Ectodermal cell (in vitro differentiated cells): ENCODE data around the gene APCDD1. TPM values are rescaled to one million over a fixed set of nuclear protein-coding genes. Genes with fewer than 3 reads are reported as not detected.

ENCODE experiments used
- H3K27ac ChIP-seq: 2 replicates; pipeline ENCODE4 v1.7.0; 2013; ENCODE audit warnings: mild to moderate bottlenecking, low read depth, low read length; ENCODE audit not compliant: insufficient read depth, poor library complexity, severe bottlenecking
- H3K27me3 ChIP-seq: 2 replicates; pipeline ENCODE4 v1.7.0; 2013; ENCODE audit warnings: mild to moderate bottlenecking, low read length; ENCODE audit not compliant: insufficient read depth, control insufficient read depth, poor library complexity, severe bottlenecking
- H3K36me3 ChIP-seq: one replicate; pipeline ENCODE4 v1.7.0; 2013; ENCODE audit warnings: low read length; ENCODE audit not compliant: control insufficient read depth, insufficient read depth
- H3K4me1 ChIP-seq: one replicate; pipeline ENCODE4 v1.7.0; 2013; ENCODE audit warnings: low read length; ENCODE audit not compliant: control insufficient read depth, insufficient read depth
- H3K4me3 ChIP-seq: 2 replicates; pipeline ENCODE4 v1.7.0; 2013; ENCODE audit warnings: low read depth, low read length, control low read depth; ENCODE audit not compliant: insufficient read depth
- H3K9me3 ChIP-seq: 2 replicates; pipeline ENCODE4 v1.7.0; 2013; ENCODE audit warnings: mild to moderate bottlenecking, low read length, moderate library complexity; ENCODE audit not compliant: control insufficient read depth
- WGBS, 2 experiments: methylation state at CpG; one replicate each; pipeline ENCODE4 v1.1.7; 2013; ENCODE audit warnings: missing lambda C conversion rate in 2 of 2; 5-methylcytosine and 5-hydroxymethylcytosine counted together
- polyA plus RNA-seq, 4 experiments: library from polyadenylated mRNA; stranded (reverse); fragments of 50-300 nt; gene quantifications; one replicate each; pipeline ENCODE4 v1.2.3, GENCODE V29; 2013

APCDD1 gene
- 107 TPM for polyA plus RNA-seq (2013, experiment 1 of 4)
- polyA plus RNA-seq (2013, experiment 2 of 4): 111 TPM
- 87.7 TPM for polyA plus RNA-seq (2013, experiment 3 of 4)
- 101 TPM for polyA plus RNA-seq (2013, experiment 4 of 4)

GRCh38 chr18:10453806-10454680, at the start of gene APCDD1:
Gene APCDD1 (plus strand): TSS chr18:10454635. CDS start chr18:10454982, 347 bp downstream.
- H3K27ac ChIP-seq: no peak within 1 kb of the TSS
- H3K4me1 ChIP-seq: peaks cover 7% of the 10 kb centered on the region
- 2 to 3% methylated on average over 60 to 63 of the region's 64 CpGs for WGBS, 2 experiments
- no peaks in the 10 kb centered on the region for H3K36me3 ChIP-seq
- peaks cover 30% of the 10 kb centered on the region for H3K27me3 ChIP-seq
- peak within 1 kb of the TSS; percentile 76 for H3K4me3 ChIP-seq
- H3K9me3 ChIP-seq: no peaks in the 10 kb centered on the region

GRCh38 chr18:10405014-10405493, 49.4 kb upstream of the APCDD1 start:
- Histone ChIP-seq H3K4me1 (peaks cover 47% of the 10 kb centered on the region), H3K4me3 (no peak overlapping the region), H3K27me3 (no peaks in the 10 kb centered on the region), H3K9me3 (no peaks in the 10 kb centered on the region), H3K27ac (no peak overlapping the region), H3K36me3 (no peaks in the 10 kb centered on the region)
- WGBS, 2 experiments: 90% methylated on average over 10 of the region's 10 CpGs

- no peaks in the 10 kb centered on the region for H3K27me3 ChIP-seq
- no peak overlapping the region for H3K27ac ChIP-seq
- 24 to 34% methylated on average over 16 of the region's 16 CpGs for WGBS, 2 experiments
- H3K9me3 ChIP-seq: no peaks in the 10 kb centered on the region
- peaks cover 57% of the 10 kb centered on the region for H3K4me1 ChIP-seq
- H3K36me3 ChIP-seq: no peaks in the 10 kb centered on the region
- no peak overlapping the region for H3K4me3 ChIP-seq
Observed at GRCh38 chr18:10405816-10406663, 48.4 kb upstream of the APCDD1 start.

DNA sequence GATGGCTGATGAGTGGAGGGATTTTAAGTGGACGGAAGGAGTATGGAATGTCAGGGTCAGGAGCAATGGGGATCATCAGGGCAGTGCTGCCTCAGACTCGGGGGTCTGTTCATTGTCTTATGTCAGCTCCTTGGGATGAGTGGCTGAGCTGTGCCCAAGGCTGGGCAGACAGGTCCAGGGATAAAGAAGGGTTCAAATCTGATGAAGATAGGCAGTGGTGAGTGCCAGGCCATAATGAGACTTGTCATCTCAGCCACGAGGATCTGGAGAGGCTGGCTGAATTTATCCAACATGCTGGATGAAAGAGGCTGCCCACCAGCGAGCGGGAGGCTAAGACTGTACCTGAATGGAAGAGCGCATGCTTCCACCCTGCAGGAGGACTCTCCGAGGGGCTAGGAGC, 46.3 kb upstream of the APCDD1 start:
- Histone ChIP-seq H3K9me3 (no peaks in the 10 kb centered on the region), H3K27me3 (no peaks in the 10 kb centered on the region), H3K4me1 (peaks cover 45% of the 10 kb centered on the region), H3K4me3 (no peak overlapping the region), H3K36me3 (no peaks in the 10 kb centered on the region), H3K27ac (no peak overlapping the region)
- 91 to 93% methylated on average over 7 of the region's 7 CpGs for WGBS, 2 experiments

DNA sequence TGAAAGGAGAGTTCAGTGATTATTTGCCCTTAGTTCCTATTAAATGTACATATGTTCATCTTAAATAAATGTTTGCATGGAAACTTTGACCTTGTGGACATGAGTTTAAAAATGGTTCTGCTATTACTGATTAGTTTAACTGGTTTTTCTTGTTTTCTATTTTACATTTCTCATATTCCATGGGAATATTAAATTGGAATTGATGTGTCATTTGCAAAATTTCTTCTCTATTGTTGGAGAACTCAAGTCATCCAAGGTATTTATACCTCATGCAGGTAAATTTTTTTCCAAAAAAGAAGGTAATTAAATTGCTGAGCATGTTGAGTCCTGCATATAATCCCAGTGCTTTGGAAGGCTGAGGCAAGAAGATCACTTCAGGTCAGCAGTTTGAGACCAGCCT, 45.4 kb upstream of the APCDD1 start:
- no peaks in the 10 kb centered on the region for H3K27me3 ChIP-seq

DNA sequence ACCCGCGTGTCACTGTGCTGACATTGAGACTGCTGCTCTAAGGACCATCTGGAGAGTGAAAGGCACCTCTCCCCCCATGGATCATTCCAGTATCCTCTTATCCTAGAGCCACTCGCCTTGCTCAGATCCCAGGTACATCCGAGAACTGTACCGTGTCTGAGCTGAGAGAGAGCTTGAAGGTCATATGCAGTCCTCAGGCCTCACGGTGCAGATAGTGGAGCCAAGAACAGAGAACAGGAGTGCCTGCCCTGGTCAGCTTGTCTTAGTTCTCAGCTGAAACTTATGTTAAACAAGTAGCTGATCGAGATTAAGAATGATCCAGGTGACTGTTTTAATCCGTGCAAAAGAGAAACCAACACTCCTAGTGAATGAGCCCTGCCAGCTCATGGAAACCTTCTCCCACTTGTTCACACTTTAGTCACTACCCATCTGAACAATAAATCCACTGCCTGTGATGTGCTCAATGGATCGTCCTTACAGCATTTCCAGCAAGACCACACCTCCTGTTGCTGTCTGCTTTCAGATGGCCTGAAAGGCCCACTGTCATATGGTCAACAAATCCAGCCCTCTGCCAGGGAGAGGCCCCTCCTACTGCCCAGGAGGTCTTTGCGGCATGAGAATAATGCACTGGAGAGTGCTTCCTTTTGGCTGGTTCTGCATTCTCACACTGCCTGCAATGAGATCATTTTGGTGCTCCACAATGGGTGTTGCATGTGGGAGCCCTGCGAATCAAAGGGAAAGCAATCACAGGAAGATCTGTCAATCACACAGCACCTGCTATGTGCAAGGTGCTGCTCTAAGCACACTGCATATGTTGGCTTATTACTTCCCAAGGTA, 43.7 kb upstream of the APCDD1 start:
- Histone ChIP-seq H3K4me1 (peaks cover 27% of the 10 kb centered on the region), H3K4me3 (no peak overlapping the region), H3K36me3 (no peaks in the 10 kb centered on the region), H3K27me3 (no peaks in the 10 kb centered on the region), H3K9me3 (no peaks in the 10 kb centered on the region), H3K27ac (no peak overlapping the region)
- WGBS, 2 experiments: 69 to 73% methylated on average over 11 of the region's 11 CpGs

More for the DNA sequence above, 45.4 kb upstream of the APCDD1 start:
- peaks cover 36% of the 10 kb centered on the region for H3K4me1 ChIP-seq
- no peaks in the 10 kb centered on the region for H3K9me3 ChIP-seq
- H3K36me3 ChIP-seq: no peaks in the 10 kb centered on the region
- H3K4me3 ChIP-seq: no peak overlapping the region
- H3K27ac ChIP-seq: no peak overlapping the region

GRCh38 chr18:10412933-10413332, 41.5 kb upstream of the APCDD1 start:
- WGBS, 2 experiments: 90 to 91% methylated on average over 5 of the region's 5 CpGs
- no peaks in the 10 kb centered on the region for H3K36me3 ChIP-seq
- H3K9me3 ChIP-seq: no peaks in the 10 kb centered on the region
- H3K4me3 ChIP-seq: no peak overlapping the region
- no peaks in the 10 kb centered on the region for H3K27me3 ChIP-seq
- H3K27ac ChIP-seq: no peak overlapping the region
- peaks cover 15% of the 10 kb centered on the region for H3K4me1 ChIP-seq

- H3K27ac ChIP-seq: no peak overlapping the region
- H3K9me3 ChIP-seq: no peaks in the 10 kb centered on the region
- 80 to 81% methylated on average over 3 of the region's 3 CpGs for WGBS, 2 experiments
- H3K36me3 ChIP-seq: no peaks in the 10 kb centered on the region
- no peaks in the 10 kb centered on the region for H3K27me3 ChIP-seq
- H3K4me3 ChIP-seq: no peak overlapping the region
- H3K4me1 ChIP-seq: peaks cover 15% of the 10 kb centered on the region
Observed at GRCh38 chr18:10413722-10414121, 40.7 kb upstream of the APCDD1 start.

DNA sequence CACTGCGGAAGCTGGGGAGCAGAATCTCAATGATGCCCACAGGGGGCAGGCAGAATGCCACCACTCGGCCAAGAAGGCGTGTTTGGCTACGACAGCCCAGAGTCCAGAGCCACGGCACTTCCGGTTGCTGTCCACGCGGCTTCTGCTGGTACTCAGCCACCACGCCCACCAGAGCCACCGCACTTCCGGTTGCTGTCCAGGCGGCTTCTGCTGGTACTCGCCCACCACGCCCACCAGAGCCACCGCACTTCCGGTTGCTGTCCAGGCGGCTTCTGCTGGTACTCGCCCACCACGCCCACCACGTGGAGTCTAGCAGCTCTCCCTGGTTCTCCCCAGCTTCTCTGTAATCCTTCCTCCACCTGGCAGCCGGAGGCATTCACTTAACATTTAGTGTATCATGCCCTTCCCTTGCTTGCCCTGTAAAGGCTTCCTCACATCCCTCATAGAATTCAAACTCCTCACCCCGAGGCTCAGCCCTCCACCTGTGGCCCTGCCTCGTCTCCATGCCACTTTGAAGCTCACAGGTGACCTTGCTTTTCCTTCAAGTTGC, 40.1 kb upstream of the APCDD1 start:
- Histone ChIP-seq H3K27me3 (no peaks in the 10 kb centered on the region), H3K36me3 (no peaks in the 10 kb centered on the region), H3K4me3 (no peak overlapping the region), H3K9me3 (no peaks in the 10 kb centered on the region), H3K4me1 (peaks cover 15% of the 10 kb centered on the region), H3K27ac (no peak overlapping the region)
- WGBS, 2 experiments: 93 to 95% methylated on average over 23 of the region's 23 CpGs
